Peyer's patch (tissue), 4 donors: ENCODE data around the gene FSD2. TPM values are rescaled to one million over a fixed set of nuclear protein-coding genes. Genes with fewer than 3 reads are reported as not detected.
A peak's percentile ranks its signal among the peaks of the same experiment; 100 is the strongest.
"Not testable (repeated sequence)": the region's sequence is repeated elsewhere in the genome, so short reads cannot be mapped to it uniquely, and the experiment has no call there.

Experiments
- DNase-seq, 3 donors: peaks; one replicate each; pipeline ENCODE4 v3.0.0-alpha.2; 2017 to 2019
- H3K27ac ChIP-seq, 4 donors: fragments of 200-600 bp; sonication (generic); one replicate each; pipeline ENCODE4 v1.5.1; 2016 to 2019
- H3K27me3 ChIP-seq, 2 donors: fragments of 200-600 bp; sonication (generic); one replicate each; pipeline ENCODE4 v1.5.1; 2019
- H3K36me3 ChIP-seq, 3 donors: fragments of 200-600 bp; sonication (generic); one replicate each; pipeline ENCODE4 v1.5.1; 2016 to 2019
- H3K4me1 ChIP-seq, 4 donors: fragments of 200-600 bp; sonication (generic); one replicate each; pipeline ENCODE4 v1.5.1; 2016 to 2019
- H3K4me3 ChIP-seq, 4 donors: fragments of 200-600 bp; sonication (generic); 1 replicate in 3 of 4; 2 replicates in 1 of 4; pipeline ENCODE4 v1.5.1; 2016 to 2019; ENCODE audit warnings: mild to moderate bottlenecking in 1 of 4
- H3K9me3 ChIP-seq, 4 donors: fragments of 200-600 bp; sonication (generic); one replicate each; pipeline ENCODE4 v1.5.1; 2016 to 2019; ENCODE audit warnings: mild to moderate bottlenecking in 1 of 4
- CTCF ChIP-seq, 6 experiments: fragments of 450-650 bp in 4 of 6; fragments of 200-600 bp in 2 of 6; sonication (generic) in 1 of 6; IDR thresholded peaks; one replicate each; pipeline ENCODE4 v1.5.1; 2017 to 2019; ENCODE audit warnings: antibody characterized with exemption in 6 of 6, mild to moderate bottlenecking in 3 of 6, moderate library complexity in 1 of 6
- POLR2A ChIP-seq, 2 donors: fragments of 450-650 bp; IDR thresholded peaks; one replicate each; pipeline ENCODE4 v1.5.1; 2017; ENCODE audit warnings: antibody characterized with exemption in 2 of 2, mild to moderate bottlenecking in 2 of 2, moderate library complexity in 2 of 2
- total RNA-seq, 4 donors: library from RNA; depleted of rRNA; stranded (reverse); fragments of >200 nt; gene quantifications; one replicate each; pipeline ENCODE4 v1.1.0, GENCODE V29; 2016

The FSD2 gene
- total RNA-seq, 4 donors from 2014 or later = not detected

- no peaks in the 10 kb centered on the region for H3K4me1 ChIP-seq
- DNase-seq = peak in 2 of 3 donors; percentile 60 to 79
- no peak overlapping the region for H3K4me3 ChIP-seq
- H3K27ac ChIP-seq = no peak overlapping the region
- H3K36me3 ChIP-seq = peaks cover 0 to 8% (median 0%) of the 10 kb centered on the region in 3 donors
- H3K9me3 ChIP-seq = no peaks in the 10 kb centered on the region
- TF ChIP-seq POLR2A (IDR thresholded peaks at IDR 0.05) = no peak
- no peak for TF ChIP-seq CTCF (IDR thresholded peaks at IDR 0.05)
- H3K27me3 ChIP-seq = no peaks in the 10 kb centered on the region
Observed at GRCh38 chr15:82768414-82769054, 37.3 kb downstream of the FSD2 start.

- DNase-seq = no peak
- Histone ChIP-seq H3K36me3 (peaks cover 0 to 8% (median 0%) of the 10 kb centered on the region in 3 donors), H3K27me3 (no peaks in the 10 kb centered on the region), H3K4me3 (no peak overlapping the region), H3K4me1 (no peaks in the 10 kb centered on the region), H3K27ac (no peak overlapping the region), H3K9me3 (no peaks in the 10 kb centered on the region)
- no peak for TF ChIP-seq POLR2A (IDR thresholded peaks at IDR 0.05)
- no peak for TF ChIP-seq CTCF (IDR thresholded peaks at IDR 0.05)
Observed at GRCh38 chr15:82767163-82767829, 38.6 kb downstream of the FSD2 start.

GRCh38 chr15:82766201-82766600 lies 39.7 kb downstream of the FSD2 start:
- H3K4me3 ChIP-seq, H3K4me1 ChIP-seq, H3K27ac ChIP-seq, DNase-seq, H3K9me3 ChIP-seq, H3K27me3 ChIP-seq, H3K36me3 ChIP-seq: not testable (repeated sequence)

GRCh38 chr15:82764740-82765139 lies 41.1 kb downstream of the FSD2 start:
- no peak overlapping the region for H3K27ac ChIP-seq
- H3K27me3 ChIP-seq = no peaks in the 10 kb centered on the region
- H3K9me3 ChIP-seq = no peaks in the 10 kb centered on the region
- TF ChIP-seq POLR2A (IDR thresholded peaks at IDR 0.05) (no peak), CTCF (IDR thresholded peaks at IDR 0.05) (no peak)
- H3K4me3 ChIP-seq = no peak overlapping the region
- no peaks in the 10 kb centered on the region for H3K4me1 ChIP-seq
- peaks cover 0 to 8% (median 0%) of the 10 kb centered on the region in 3 donors for H3K36me3 ChIP-seq
- no peak for DNase-seq

GRCh38 chr15:82764117-82764490 lies 41.8 kb downstream of the FSD2 start:
- no peaks in the 10 kb centered on the region for H3K4me1 ChIP-seq
- H3K36me3 ChIP-seq = peaks cover 0 to 9% (median 0%) of the 10 kb centered on the region in 3 donors
- H3K27ac ChIP-seq = no peak overlapping the region
- TF ChIP-seq POLR2A (IDR thresholded peaks at IDR 0.05) = no peak
- no peak for TF ChIP-seq CTCF (IDR thresholded peaks at IDR 0.05)
- H3K27me3 ChIP-seq = no peaks in the 10 kb centered on the region
- H3K4me3 ChIP-seq = no peak overlapping the region
- no peaks in the 10 kb centered on the region for H3K9me3 ChIP-seq
- DNase-seq = no peak

GRCh38 chr15:82763361-82764116 lies 42.3 kb downstream of the FSD2 start:
- no peak for DNase-seq
- no peaks in the 10 kb centered on the region for H3K9me3 ChIP-seq
- no peaks in the 10 kb centered on the region for H3K27me3 ChIP-seq
- peaks cover 0 to 14% (median 0%) of the 10 kb centered on the region in 3 donors for H3K36me3 ChIP-seq
- H3K27ac ChIP-seq = no peak overlapping the region
- no peaks in the 10 kb centered on the region for H3K4me1 ChIP-seq
- TF ChIP-seq POLR2A (IDR thresholded peaks at IDR 0.05) (no peak), CTCF (IDR thresholded peaks at IDR 0.05) (no peak)
- H3K4me3 ChIP-seq = no peak overlapping the region
